ENCODE data around the gene SH2B3.
"Not testable (repeated sequence)": the region's sequence is repeated elsewhere in the genome, so short reads cannot be mapped to it uniquely, and the experiment has no call there.

The SH2B3 gene

GRCh38 chr12:111460111-111460510, 54.4 kb downstream of the SH2B3 start:
- DNase-seq, result not testable (repeated sequence)

- DNase-seq, result no peak
Measured at GRCh38 chr12:111462210-111462769, 56.6 kb downstream of the SH2B3 start.

GRCh38 chr12:111467092-111467856, 61.6 kb downstream of the SH2B3 start:
- no peak for DNase-seq

DNA sequence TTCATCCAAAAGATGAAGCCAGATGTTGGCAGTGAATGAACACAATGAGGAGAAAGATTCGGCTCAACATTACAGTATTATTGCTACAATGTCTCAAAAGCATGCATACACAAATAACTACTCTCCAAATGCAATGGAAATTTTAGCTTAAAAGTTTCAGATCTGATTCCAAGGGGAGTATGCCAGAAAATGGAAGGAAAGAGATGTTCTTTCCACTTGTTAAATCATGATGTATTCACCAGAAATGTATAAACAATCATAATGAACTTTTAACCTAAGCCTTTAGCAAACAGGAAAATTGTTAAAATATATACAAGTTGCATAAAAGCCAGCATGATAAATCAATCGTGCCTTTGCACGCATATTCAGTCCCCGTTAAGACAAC, 62.1 kb downstream of the SH2B3 start:
- no peak for DNase-seq

- DNase-seq, result no peak
Measured at GRCh38 chr12:111469401-111469800, 63.7 kb downstream of the SH2B3 start.

DNA sequence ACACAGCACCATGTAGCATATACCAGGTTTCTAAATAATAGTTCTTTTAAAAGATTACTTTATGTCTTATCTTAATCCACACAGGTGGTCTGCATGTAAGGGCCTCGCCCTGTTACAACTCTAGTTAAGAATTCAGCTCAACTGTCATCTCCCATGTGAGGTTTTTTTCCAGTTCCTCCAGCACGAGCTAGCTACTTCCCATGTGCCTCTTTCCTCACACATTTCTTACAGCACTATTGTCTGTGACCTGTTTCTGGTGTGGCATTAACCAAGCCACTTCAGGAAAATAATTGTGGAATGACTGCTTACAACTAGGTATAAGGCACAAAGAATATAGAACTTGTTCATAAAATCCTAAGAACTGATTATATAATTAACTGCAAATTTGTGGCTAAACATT, 65.5 kb downstream of the SH2B3 start:
- no peak for DNase-seq

DNA sequence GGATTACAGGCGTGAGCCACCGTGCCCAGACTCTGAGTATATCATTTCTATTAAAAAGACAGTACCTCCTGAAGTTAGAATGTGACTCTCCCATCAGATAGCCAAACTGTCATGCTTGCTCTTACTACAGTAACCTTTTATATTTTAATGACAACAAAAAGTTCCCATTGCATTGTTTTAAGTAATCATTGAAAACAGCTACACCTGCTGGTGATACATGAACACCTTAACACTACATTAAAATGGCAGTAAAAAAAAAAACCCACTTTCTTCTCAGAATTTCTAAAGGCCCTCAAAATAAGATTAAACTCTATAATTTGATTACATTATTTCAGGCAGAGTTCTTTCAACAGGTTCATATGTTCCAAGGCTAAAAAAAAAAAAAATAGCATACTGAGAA, 76.7 kb downstream of the SH2B3 start:
- DNase-seq, result no peak

GRCh38 chr12:111488271-111488670, 82.5 kb downstream of the SH2B3 start:
- DNase-seq, result no peak

- DNase-seq, result no peak
Measured at GRCh38 chr12:111488798-111489197, 83.1 kb downstream of the SH2B3 start.

DNA sequence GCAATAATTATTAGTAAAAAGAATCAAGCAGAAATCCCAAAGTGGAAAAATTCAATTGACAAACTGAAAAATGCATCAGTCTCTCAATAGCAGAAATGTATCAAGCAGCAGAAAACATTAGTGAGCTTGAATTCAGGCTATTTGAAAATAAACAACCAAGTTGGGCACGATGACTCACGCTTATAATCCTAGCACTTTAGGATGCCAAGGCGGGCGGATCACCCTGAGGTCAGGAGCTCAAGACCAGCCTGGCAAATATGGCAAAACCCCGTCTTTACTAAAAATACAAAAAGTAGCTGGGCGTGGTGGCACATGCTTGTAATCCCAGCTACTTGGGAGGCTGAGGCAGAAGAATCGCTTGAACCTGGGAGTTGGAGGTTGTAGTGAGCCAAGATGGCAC, 87.3 kb downstream of the SH2B3 start:
- DNase-seq, result not testable (repeated sequence)

- DNase-seq, result no peak
Measured at GRCh38 chr12:111494676-111495075, 89.0 kb downstream of the SH2B3 start.
